Retinal pigment epithelial cell (primary cell): ENCODE measurements around the gene FLYWCH1.

Experiments
- DNase-seq: peaks from one replicate; pipeline ENCODE4 v3.0.0-alpha.2; 2010; ENCODE audit warnings: low read depth
- H3K4me3 ChIP-seq: 2 replicates; pipeline ENCODE4 v1.5.1; 2011; ENCODE audit warnings: mild to moderate bottlenecking, low read length, control low read depth, moderate library complexity
- CTCF ChIP-seq: conservative IDR thresholded peaks from 2 replicates; pipeline ENCODE4 v1.5.1; 2011; ENCODE audit warnings: low read depth, low read length, control low read depth, inconsistent platforms

The FLYWCH1 gene

DNA sequence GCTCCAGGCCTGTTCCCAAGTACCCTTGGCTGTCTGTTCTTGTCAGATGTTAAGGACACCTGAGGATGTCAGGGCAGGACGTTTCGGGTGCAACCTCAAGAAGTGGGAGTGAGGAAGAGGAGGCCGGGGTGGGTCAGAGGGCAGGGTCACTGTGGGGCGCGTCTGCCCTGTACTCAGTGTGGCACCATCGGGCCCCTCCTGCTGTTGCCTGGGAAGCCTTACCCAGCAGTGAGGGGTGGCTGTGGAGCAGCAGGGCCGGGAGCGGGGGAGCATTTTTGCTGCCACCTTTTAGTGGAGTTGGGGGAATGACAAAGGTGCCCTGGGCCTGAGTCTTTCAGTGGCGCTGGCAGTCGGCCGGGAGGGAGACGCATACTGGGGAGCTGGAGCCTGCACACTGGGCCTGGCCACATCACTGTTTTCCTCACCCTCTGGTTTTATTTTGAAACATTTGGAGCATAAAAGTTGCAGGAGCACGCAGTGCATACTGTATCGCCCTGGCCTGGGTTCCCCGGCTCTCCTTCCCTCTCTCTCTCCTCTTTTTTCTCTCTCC lies 11.1 kb upstream of the FLYWCH1 start:
- H3K4me3 ChIP-seq = no peak overlapping the region
- TF ChIP-seq CTCF = no peak

DNA sequence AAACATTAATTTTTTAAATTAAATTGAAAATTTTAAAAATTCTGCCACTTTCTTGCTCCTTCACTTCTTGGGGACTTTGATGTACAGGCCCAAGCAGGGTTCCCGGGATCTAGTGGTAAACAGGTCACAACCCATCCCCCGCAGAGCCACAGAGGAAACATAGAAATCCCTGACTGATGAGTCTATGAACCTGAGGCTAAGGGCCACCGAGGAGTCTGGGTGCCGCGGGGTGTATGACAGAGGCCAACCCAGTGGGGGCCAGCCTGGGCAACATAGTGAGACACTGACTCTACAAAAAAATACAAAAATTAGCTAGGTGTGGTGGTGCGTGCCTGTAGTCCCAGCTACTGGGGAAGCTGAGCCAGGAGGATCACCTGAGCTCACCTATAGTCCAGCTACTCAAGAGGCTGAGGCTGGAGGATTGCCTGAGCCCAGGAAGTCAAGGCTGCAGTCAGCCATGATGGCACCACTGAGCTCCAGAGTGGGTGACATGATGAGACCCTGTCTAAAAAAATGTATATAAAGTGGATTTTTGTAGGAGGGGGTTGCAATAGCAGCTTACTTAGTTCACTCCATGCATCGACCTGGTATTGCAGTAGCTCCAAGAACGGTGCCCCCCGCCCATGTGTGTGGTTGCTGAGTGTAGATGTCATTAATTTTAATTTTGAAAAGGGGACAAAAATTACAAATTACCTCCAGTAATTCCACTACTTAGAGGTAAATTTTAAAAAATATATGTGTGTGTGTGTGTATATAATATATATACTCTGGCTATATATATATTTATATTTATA lies 9.2 kb upstream of the FLYWCH1 start:
- no peak for DNase-seq
- no peak for TF ChIP-seq CTCF
- H3K4me3 ChIP-seq = no peak overlapping the region

More for the DNA sequence above, 11.1 kb upstream of the FLYWCH1 start:
- DNase-seq = no peak

DNA sequence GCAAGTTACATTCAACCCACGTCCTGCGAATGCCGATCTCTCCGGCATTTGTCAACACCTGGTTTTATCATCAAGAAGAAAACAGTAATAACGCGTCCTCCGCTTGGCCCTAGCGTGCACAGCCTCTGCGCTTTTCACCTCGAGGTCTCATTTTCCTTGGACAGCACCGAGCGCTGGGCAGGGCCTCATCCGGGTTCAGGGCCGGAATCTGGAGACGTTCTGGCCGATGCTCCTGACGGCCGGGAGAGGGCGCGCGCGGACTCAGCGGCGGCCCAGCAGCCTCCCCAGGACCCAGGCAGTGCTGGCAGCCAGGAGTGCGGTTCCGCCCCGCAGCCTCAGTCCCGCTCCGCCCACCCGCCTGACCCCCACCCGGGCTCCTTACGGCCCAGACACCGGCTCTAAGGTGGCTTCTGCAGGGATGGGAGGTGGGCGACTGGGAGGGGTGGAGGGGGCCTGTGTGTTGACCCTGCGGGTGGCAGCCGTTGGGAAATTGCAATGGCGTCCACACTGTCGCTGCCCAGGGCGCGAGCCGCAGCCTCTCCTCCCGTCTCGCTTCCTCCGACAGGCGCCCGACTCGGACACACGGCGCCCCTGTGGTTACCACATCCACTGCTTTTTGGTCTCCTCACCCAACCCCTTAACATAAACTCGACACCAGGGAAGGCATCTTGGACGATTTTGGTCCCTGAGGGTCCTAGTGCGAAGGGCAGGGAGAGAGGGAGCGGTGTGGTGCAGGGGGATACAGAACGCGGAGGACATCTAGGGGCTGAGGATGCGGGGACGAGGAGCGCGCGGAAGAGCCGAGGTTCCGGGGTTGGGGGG lies 7.4 kb upstream of the FLYWCH1 start:
- H3K4me3 ChIP-seq = peak overlapping the region; percentile 84
- peak; percentile 81 for TF ChIP-seq CTCF
- DNase-seq = no peak

- peak overlapping the region; percentile 84 for H3K4me3 ChIP-seq
- no peak for TF ChIP-seq CTCF
- no peak for DNase-seq
These were observed 6.8 kb upstream of the FLYWCH1 start for GRCh38 chr16:2904922-2905240.

DNA sequence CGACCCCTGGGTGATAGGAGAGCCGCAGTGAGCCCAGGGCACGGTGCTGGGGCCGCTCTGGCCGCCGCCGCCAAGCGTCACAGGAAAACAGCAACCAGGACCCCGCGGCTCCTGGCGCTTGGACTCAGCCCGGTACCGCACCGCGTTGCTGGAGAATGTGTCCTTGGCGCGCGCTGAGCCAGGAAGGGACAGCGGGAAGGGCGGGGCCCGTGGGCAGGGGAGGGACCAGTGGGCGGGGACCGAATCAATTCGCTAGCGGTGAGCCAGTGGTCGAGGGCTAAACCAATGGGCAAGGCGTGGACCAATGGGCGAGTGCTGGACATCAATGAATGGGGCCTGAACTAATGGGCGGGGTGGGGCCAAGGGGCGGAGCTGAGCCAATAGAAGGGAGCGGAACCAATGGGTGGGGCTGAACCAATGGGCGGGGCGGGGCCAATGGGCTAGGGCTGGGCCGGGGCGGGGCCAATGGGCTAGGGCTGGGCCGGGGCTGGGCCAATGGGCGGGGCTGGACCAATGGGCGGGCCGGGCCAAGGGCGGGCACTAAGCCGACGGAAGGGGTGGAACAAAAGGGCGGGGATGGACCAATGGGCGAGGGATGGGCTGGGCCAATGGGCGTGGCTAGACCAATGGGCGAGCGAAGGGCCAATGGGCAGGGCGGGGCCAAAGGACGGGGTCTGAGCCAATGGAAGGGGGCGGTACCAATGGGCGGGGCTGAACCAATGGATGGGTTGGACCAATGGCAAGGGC lies 6.3 kb upstream of the FLYWCH1 start:
- DNase-seq = peak; percentile 98
- TF ChIP-seq CTCF = no peak
- H3K4me3 ChIP-seq = peak overlapping the region; percentile 84

DNA sequence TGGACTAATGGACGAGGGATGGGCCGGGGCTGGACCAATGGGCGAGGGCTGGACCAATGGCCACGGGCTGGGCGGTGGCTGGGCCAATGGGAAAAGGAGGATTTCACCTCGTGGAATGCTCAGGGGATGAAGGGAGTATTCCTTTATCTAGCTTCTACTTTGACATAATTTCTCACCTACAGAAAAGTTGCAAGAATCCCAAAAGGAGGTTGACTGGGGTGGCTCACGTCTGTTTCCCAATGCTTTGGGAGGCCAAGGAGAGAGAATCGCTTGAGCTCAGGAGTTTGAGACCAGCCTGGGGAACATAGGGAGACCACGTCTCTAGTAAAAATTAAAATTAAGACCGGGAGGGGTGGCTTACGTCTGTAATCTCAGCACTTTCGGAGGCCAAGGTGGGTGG lies 5.7 kb upstream of the FLYWCH1 start:
- TF ChIP-seq CTCF = no peak
- no peak overlapping the region for H3K4me3 ChIP-seq
- DNase-seq = no peak
